GM12878 (cell line): ENCODE results near the gene ITM2C. TPM values are rescaled to one million over a fixed set of nuclear protein-coding genes. Genes with fewer than 3 reads are reported as not detected.

ENCODE experiments used
- ATAC-seq: fragments of 200-7000 bp; cut with Tn5 transposase; 3 replicates; pipeline ENCODE4 v1.9.1; 2020; ENCODE audit warnings: mild to moderate bottlenecking, moderate library complexity
- BruUV-seq: library from RNA; stranded (reverse); fragments of 400-500 nt; replicated peaks from 2 replicates; lab custom pipeline; 2021; lab: Mats Ljungman, UMichigan
- CTCF ChIA-PET: fragments of 300-600 bp; sonication (Branson Sonifier 250); formaldehyde crosslinking; extraction: SDS; loops from one replicate; lab custom pipeline; 2021; ENCODE audit warnings: inconsistent platforms; lab: Yijun Ruan, JAX
- POLR2A ChIA-PET: fragments of 350-600 bp; formaldehyde crosslinking; extraction: SDS; loops from one replicate; lab custom pipeline; 2021; ENCODE audit warnings: inconsistent platforms; lab: Charles Lee
- RAD21 ChIA-PET: fragments of 300-600 bp; sonication (Branson Sonifier 250); formaldehyde crosslinking; loops from one replicate; lab custom pipeline; 2023; ENCODE audit warnings: antibody characterized with exemption; ENCODE audit not compliant: unreplicated experiment; lab: Charles Lee
- SMC1A ChIA-PET: fragments of 300-600 bp; sonication (Branson Sonifier 250); formaldehyde crosslinking; loops from one replicate; lab custom pipeline; 2023; ENCODE audit not compliant: unreplicated experiment, uncharacterized antibody; lab: Charles Lee
- DNase-seq: peaks from one replicate; pipeline ENCODE4 v3.0.0-alpha.2; 2011; ENCODE audit warnings: low read depth, low spot score
- FAIRE-seq: peaks from 3 replicates; lab custom pipeline; 2011; peaks lifted over from hg19 to GRCh38; lab: Jason Lieb, UNC
- H2AFZ ChIP-seq: 2 replicates; pipeline ENCODE4 v1.6.0; 2011; ENCODE audit warnings: low read depth, low read length, control low read depth; ENCODE audit not compliant: control insufficient read depth
- H3K27ac ChIP-seq: 2 replicates; pipeline ENCODE4 v1.5.1; 2011; ENCODE audit warnings: control low read depth; ENCODE audit not compliant: control insufficient read depth, insufficient read depth
- H3K27me3 ChIP-seq, 2 experiments: replicated peaks in 1 of 2; 2 replicates each; pipeline versions ENCODE4 v1.6.0 to v1.6.1; 2011; ENCODE audit warnings: low read length in 1 of 2; ENCODE audit not compliant: control insufficient read depth in 2 of 2, insufficient read depth in 2 of 2
- H3K36me3 ChIP-seq, 2 experiments: 2 replicates each; pipeline ENCODE4 v1.5.1; 2011; ENCODE audit warnings: low read length in 1 of 2; ENCODE audit not compliant: control insufficient read depth in 2 of 2, insufficient read depth in 2 of 2
- H3K4me1 ChIP-seq: 2 replicates; pipeline ENCODE4 v1.6.1; 2011; ENCODE audit warnings: mild to moderate bottlenecking, low read length, moderate library complexity, mixed read lengths; ENCODE audit not compliant: control insufficient read depth, insufficient read depth
- H3K4me2 ChIP-seq: 2 replicates; pipeline ENCODE4 v1.6.0; 2011; ENCODE audit warnings: control low read depth; ENCODE audit not compliant: control insufficient read depth, insufficient read depth
- H3K4me3 ChIP-seq: fragments of 200-600 bp; sonication (generic); 2 replicates; pipeline ENCODE4 v1.5.1; 2016
- H3K79me2 ChIP-seq: 2 replicates; pipeline ENCODE4 v1.6.0; 2011; ENCODE audit warnings: low read length; ENCODE audit not compliant: control insufficient read depth, insufficient read depth
- H3K9ac ChIP-seq: 2 replicates; pipeline ENCODE4 v1.8.0; 2011; ENCODE audit warnings: low read length, control low read depth, mixed read lengths; ENCODE audit not compliant: control insufficient read depth, insufficient read depth
- H3K9me3 ChIP-seq: replicated peaks from 3 replicates; pipeline ENCODE4 v1.5.1; 2011; ENCODE audit warnings: mild to moderate bottlenecking, low read length; ENCODE audit not compliant: control insufficient read depth, insufficient read depth
- H4K20me1 ChIP-seq: 2 replicates; pipeline ENCODE4 v1.6.0; 2011; ENCODE audit not compliant: control insufficient read depth, insufficient read depth
- CHD1 ChIP-seq: IDR thresholded peaks from 2 replicates; pipeline ENCODE4 v1.6.1; 2012; ENCODE audit warnings: low read depth, low read length, improper control_type of control experiment
- PML ChIP-seq: IDR thresholded peaks from 2 replicates; pipeline ENCODE4 v1.6.1; 2012; ENCODE audit warnings: low read length, inconsistent platforms
- POU2F2 ChIP-seq: IDR thresholded peaks from 3 replicates; pipeline ENCODE4 v1.6.1; 2011; ENCODE audit warnings: low read depth, mild to moderate bottlenecking, low read length, borderline replicate concordance
- SMAD5 ChIP-seq: IDR thresholded peaks from 2 replicates; pipeline ENCODE4 v1.6.1; 2016; ENCODE audit warnings: antibody characterized with exemption, low read depth
- SMARCA5 ChIP-seq: fragments of 450-650 bp; IDR thresholded peaks from 2 replicates; pipeline ENCODE4 v1.6.1; 2017; ENCODE audit warnings: mild to moderate bottlenecking
- WGBS: methylation state at CpG from one replicate; pipeline ENCODE4 v1.1.6; 2016; ENCODE audit warnings: low lambda C conversion rate; ENCODE audit not compliant: insufficient replicate concordance, insufficient coverage; ENCODE audit errors: missing lambda C conversion rate; 5-methylcytosine and 5-hydroxymethylcytosine counted together
- in situ Hi-C: fragments of 300-500 bp; cut with MboI; formaldehyde crosslinking; loops from 9 replicates; pipeline ENCODE4 v1.14.3; 2018; ENCODE audit warnings: mixed read lengths
- intact Hi-C: fragments of 100-400 bp; cut with micrococcal nuclease; formaldehyde crosslinking; loops from one replicate; pipeline ENCODE4 v1.14.2; 2022; ENCODE audit not compliant: unreplicated experiment
- polyA plus RNA-seq, 11 experiments: library from polyadenylated mRNA; depleted of rRNA in 4 of 11; unstranded in 6 of 11; stranded (reverse) in 5 of 11; fragments of >200 nt; fragmentation: Nextera tagmentation in 4 of 11; fragmentation: Illumina TruSeq in 1 of 11; extraction: Ambion mirVana in 4 of 11; extraction: Trizol in 1 of 11; gene quantifications; 1 replicate in 1 of 11; 2 replicates in 10 of 11; pipeline versions ENCODE4 v1.2.1 to v1.2.3, GENCODE V29; 2011 to 2016; ENCODE audit warnings: inconsistent platforms in 2 of 11, missing spikeins in 2 of 11, low read depth in 1 of 11
- total RNA-seq, 4 experiments: library from RNA; depleted of rRNA in 3 of 4; stranded (reverse); fragments of >200 nt in 3 of 4; fragmentation: Illumina TruSeq in 1 of 4; extraction: Trizol in 1 of 4; gene quantifications; 2 replicates each; pipeline versions ENCODE4 v1.2.1 to v1.2.3, GENCODE V29; 2013 to 2021
- TF ChIP-seq, protein P1 (sequence below): fragments of 450-650 bp; IDR thresholded peaks from 2 replicates; pipeline ENCODE4 v1.6.1; 2016; ENCODE audit warnings: mild to moderate bottlenecking
- TF ChIP-seq, protein P2 (sequence below): fragments of 450-650 bp; IDR thresholded peaks from 2 replicates; pipeline ENCODE4 v1.6.1; 2018; ENCODE audit warnings: mild to moderate bottlenecking, low read depth, moderate library complexity; ENCODE audit not compliant: partially characterized antibody

The ITM2C gene
- total and polyA plus RNA-seq, 10 of the 15 experiments (the other 5 are each of a cell fraction or from before 2014, with no cell fraction given): 5.4 to 195 (median 149) TPM

DNA sequence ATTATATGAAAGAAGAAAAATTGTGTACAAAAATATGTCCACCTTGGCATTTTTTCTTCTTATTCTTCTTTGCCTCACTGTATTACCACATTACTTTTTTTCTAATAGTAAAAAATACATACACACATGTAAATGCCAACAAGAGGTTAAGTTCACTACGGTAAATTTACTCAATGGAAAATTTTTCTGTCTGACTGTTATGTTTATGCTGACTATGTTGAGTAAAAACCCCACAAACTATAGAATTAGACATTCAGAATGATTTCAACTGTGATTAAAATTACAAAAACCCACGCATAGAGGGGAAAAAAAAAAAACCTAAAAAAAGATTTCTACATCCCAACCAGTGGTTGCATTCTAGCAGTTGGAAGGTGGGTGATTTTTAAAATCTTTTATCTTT lies 54.9 kb downstream of the ITM2C start:
- Histone ChIP-seq H3K36me3 (peaks cover 0 to 2% of the 10 kb centered on the region in 2 experiments; a peak in 3 of 4 replicates), H3K79me2 (peaks cover 98% of the 10 kb centered on the region), H3K9me3 (no peaks in the 10 kb centered on the region), H3K27me3 (no peaks in the 10 kb centered on the region), H3K4me2 (peak overlapping the region; percentile 93), H4K20me1 (no peaks in the 10 kb centered on the region), H3K9ac (peak overlapping the region; percentile 69), H3K4me1 (peaks cover 32% of the 10 kb centered on the region), H3K27ac (peak overlapping the region; percentile 81), H3K4me3 (peak overlapping the region; percentile 46), H2AFZ (no peak overlapping the region)
- ChIA-PET POLR2A (interaction anchor here (0.9 to 9.7 kb wide), 2 partner anchors 55 to 65 kb away, joined by 4 to 117 read pairs; no protein-coding TSS in a partner anchor), CTCF (interaction anchor here (0.7 to 16.2 kb wide), 7 partner anchors 15 to 71 kb away, joined by 3 to 315 read pairs (median 4); no protein-coding TSS in a partner anchor), RAD21 (interaction anchor here (0.9 to 2.3 kb wide), 9 partner anchors 16 to 95 kb away, joined by 3 to 36 read pairs (median 4); no protein-coding TSS in a partner anchor), SMC1A (interaction anchor here (1.3 to 16.5 kb wide), 5 partner anchors 8 to 67 kb away, joined by 3 to 248 read pairs (median 8); no protein-coding TSS in a partner anchor)
- WGBS: 11% methylated on average over 2 of the region's 2 CpGs
- intact Hi-C loops (no loop called here), in situ Hi-C loops (loop anchor here (10.0 kb wide), 1 partner anchor 65 kb away; no protein-coding TSS in a partner anchor)
- no peak for ATAC-seq
- no TSS peak for BruUV-seq
- FAIRE-seq: no peak
- TF ChIP-seq, protein P1, sequence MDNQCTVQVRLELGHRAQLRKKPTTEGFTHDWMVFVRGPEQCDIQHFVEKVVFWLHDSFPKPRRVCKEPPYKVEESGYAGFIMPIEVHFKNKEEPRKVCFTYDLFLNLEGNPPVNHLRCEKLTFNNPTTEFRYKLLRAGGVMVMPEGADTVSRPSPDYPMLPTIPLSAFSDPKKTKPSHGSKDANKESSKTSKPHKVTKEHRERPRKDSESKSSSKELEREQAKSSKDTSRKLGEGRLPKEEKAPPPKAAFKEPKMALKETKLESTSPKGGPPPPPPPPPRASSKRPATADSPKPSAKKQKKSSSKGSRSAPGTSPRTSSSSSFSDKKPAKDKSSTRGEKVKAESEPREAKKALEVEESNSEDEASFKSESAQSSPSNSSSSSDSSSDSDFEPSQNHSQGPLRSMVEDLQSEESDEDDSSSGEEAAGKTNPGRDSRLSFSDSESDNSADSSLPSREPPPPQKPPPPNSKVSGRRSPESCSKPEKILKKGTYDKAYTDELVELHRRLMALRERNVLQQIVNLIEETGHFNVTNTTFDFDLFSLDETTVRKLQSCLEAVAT: 0 out of 2 replicates have a peak, but pooled peaks have one; percentile 26
- TF ChIP-seq, protein P2, sequence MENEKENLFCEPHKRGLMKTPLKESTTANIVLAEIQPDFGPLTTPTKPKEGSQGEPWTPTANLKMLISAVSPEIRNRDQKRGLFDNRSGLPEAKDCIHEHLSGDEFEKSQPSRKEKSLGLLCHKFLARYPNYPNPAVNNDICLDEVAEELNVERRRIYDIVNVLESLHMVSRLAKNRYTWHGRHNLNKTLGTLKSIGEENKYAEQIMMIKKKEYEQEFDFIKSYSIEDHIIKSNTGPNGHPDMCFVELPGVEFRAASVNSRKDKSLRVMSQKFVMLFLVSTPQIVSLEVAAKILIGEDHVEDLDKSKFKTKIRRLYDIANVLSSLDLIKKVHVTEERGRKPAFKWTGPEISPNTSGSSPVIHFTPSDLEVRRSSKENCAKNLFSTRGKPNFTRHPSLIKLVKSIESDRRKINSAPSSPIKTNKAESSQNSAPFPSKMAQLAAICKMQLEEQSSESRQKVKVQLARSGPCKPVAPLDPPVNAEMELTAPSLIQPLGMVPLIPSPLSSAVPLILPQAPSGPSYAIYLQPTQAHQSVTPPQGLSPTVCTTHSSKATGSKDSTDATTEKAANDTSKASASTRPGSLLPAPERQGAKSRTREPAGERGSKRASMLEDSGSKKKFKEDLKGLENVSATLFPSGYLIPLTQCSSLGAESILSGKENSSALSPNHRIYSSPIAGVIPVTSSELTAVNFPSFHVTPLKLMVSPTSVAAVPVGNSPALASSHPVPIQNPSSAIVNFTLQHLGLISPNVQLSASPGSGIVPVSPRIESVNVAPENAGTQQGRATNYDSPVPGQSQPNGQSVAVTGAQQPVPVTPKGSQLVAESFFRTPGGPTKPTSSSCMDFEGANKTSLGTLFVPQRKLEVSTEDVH: no peak
- TF ChIP-seq SMARCA5: no peak
- no peak for TF ChIP-seq SMAD5
- TF ChIP-seq PML: no peak
- TF ChIP-seq POU2F2: no peak
- 0 out of 2 replicates have a peak, but pooled peaks have one; percentile 60 for TF ChIP-seq CHD1
- DNase-seq: no peak
